GM19452 (cell line): ENCODE results near the gene RPL18.
"Not testable (repeated sequence)": the region's sequence is repeated elsewhere in the genome, so short reads cannot be mapped to it uniquely, and the experiment has no call there.

Experiments used
- ATAC-seq: cut with Tn5 transposase; IDR thresholded peaks from one replicate; pipeline ENCODE4 v1.9.1; 2021; ENCODE audit not compliant: unreplicated experiment

The RPL18 gene

GRCh38 chr19:48644839-48645619 lies 26.1 kb upstream of the RPL18 start:
- ATAC-seq = no peak

GRCh38 chr19:48644355-48644754 lies 25.4 kb upstream of the RPL18 start:
- ATAC-seq = no peak

GRCh38 chr19:48642862-48643261 lies 23.9 kb upstream of the RPL18 start:
- no peak for ATAC-seq

- no peak for ATAC-seq
Measured at GRCh38 chr19:48641850-48642249, 22.9 kb upstream of the RPL18 start.

GRCh38 chr19:48639483-48640375 lies 20.8 kb upstream of the RPL18 start:
- ATAC-seq = no peak

- ATAC-seq = no peak
Measured at GRCh38 chr19:48638831-48639381, 19.9 kb upstream of the RPL18 start.

GRCh38 chr19:48637948-48638830 lies 19.2 kb upstream of the RPL18 start:
- peak; percentile 6 for ATAC-seq

GRCh38 chr19:48637449-48637947 lies 18.5 kb upstream of the RPL18 start:
- peak; percentile 71 for ATAC-seq

GRCh38 chr19:48636859-48637448 lies 18.0 kb upstream of the RPL18 start, which contains the start of gene DBP:
Gene DBP (minus strand): TSS chr19:48637379. CDS start chr19:48636994, 385 bp downstream.
- ATAC-seq = no peak

- ATAC-seq = no peak
Measured at GRCh38 chr19:48635966-48636858, 17.2 kb upstream of the RPL18 start.

- no peak for ATAC-seq
Measured at GRCh38 chr19:48635263-48635965, 16.4 kb upstream of the RPL18 start.

- no peak for ATAC-seq
Measured at GRCh38 chr19:48634424-48635262, 15.7 kb upstream of the RPL18 start.

GRCh38 chr19:48634036-48634342 lies 15.0 kb upstream of the RPL18 start:
- ATAC-seq = no peak

- no peak for ATAC-seq
Measured at GRCh38 chr19:48633148-48634035, 14.4 kb upstream of the RPL18 start.

- ATAC-seq = no peak
Measured at GRCh38 chr19:48632692-48633147, 13.7 kb upstream of the RPL18 start.

- ATAC-seq = not testable (repeated sequence)
Measured at GRCh38 chr19:48632286-48632685, 13.3 kb upstream of the RPL18 start.

GRCh38 chr19:48631225-48631624 lies 12.2 kb upstream of the RPL18 start:
- no peak for ATAC-seq
